Stimulated activated CD8-positive, alpha-beta memory T cell treated with anti-CD3 and anti-CD28 coated beads, Interleukin-7, amount 100 ng/mL, for 48 hours (primary cell): ENCODE measurements around the gene DLX6.

Source experiments
- DNase-seq, 2 donors: peaks; one replicate each; pipeline ENCODE4 v3.0.0-alpha.2; 2020; ENCODE audit warnings: low read depth in 1 of 2; ENCODE audit errors: extremely low read depth in 1 of 2

The DLX6 gene

DNA sequence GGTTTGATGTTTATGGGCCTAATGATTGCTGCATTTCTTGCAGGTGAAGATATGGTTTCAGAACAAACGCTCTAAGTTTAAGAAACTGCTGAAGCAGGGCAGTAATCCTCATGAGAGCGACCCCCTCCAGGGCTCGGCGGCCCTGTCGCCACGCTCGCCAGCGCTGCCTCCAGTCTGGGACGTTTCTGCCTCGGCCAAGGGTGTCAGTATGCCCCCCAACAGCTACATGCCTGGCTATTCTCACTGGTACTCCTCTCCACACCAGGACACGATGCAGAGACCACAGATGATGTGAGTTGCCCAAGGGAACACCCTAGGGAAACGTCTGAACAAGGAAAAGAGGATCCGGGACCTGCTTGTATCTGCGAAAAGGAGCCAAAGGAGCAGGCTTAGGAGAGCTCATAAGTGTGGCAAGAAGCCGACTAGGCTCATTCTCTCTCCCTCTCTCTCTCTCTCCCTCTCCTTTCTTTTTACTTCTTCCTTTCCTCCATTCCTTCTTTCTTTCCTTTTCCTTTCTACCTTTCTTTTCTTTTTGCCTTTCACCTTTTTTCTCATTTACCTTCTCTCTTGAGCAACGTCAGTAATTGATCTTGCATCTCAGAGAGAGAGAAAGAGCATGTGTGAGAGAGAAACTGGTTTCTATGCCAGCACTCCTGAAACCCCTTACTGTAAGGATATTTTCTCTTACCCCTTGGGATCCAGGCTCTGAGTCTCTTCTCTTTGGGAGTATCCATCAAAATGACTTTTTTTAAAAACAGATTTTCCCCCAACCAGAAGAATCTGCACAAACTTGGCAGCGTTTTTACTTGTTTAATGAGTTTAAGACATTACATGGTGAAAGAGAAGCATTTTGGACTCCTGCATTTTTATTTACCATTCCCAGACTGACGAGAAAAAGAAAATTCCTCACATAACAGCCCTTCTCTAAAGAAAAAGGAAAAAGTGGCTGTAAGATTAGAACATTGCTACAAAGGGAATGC, 4.7 kb downstream of the DLX6 start:
- no peak for DNase-seq

DNA sequence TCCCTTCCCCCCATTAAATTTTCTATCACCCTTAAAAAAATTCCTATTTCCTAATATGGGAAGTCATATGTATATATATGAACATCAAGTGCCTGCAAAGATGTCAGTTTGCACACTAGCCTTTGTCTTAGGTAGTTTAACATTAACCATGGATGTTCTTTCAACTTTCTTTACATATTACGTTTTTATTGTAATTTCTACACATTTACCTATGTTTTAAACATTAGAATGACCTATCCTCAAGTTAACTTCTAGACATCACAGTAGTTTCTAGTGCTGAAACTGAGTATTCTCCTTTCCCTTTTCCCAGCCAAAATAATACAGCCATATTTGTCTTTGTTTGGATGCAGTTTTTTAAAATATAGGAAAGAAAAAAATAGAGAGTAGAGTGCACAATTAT, 5.8 kb downstream of the DLX6 start:
- DNase-seq = no peak

DNA sequence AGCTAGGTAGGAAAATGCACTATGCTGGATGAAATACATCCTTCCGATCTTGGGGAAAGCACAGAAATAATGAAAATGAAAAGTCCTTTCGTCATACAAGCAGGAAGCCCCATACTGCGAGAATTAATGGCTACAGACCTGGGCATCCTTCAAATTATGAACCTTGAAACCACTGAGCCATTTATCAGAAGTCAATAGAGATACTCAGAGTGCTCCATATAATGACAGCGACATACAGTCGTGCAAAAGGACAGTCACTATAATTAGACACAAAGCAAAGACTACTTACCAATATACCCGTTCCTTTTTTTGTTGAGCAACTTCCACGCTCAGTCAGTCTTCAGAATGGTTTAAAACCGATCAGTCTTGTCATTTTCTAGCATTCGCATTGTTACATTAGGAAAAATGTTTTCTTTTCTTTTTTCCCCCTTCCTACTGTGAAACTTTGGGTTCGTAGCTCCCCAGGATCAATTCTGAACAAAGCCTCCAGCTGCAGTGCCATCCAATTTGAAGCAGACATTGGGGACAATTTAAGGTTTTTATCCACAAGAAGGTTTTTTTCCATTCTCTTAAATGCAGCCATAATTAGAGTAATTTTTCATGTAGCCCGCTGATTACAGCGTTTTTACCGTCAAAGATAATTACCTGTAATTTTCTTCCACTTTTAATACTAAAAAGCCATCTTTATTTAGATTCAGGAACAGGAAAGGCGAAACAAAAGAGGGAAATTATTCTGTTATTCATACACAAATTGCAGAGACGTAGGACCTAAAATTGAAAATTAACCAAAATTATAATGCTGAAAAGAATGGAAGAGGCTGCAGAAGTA, 6.4 kb downstream of the DLX6 start:
- DNase-seq = no peak

DNA sequence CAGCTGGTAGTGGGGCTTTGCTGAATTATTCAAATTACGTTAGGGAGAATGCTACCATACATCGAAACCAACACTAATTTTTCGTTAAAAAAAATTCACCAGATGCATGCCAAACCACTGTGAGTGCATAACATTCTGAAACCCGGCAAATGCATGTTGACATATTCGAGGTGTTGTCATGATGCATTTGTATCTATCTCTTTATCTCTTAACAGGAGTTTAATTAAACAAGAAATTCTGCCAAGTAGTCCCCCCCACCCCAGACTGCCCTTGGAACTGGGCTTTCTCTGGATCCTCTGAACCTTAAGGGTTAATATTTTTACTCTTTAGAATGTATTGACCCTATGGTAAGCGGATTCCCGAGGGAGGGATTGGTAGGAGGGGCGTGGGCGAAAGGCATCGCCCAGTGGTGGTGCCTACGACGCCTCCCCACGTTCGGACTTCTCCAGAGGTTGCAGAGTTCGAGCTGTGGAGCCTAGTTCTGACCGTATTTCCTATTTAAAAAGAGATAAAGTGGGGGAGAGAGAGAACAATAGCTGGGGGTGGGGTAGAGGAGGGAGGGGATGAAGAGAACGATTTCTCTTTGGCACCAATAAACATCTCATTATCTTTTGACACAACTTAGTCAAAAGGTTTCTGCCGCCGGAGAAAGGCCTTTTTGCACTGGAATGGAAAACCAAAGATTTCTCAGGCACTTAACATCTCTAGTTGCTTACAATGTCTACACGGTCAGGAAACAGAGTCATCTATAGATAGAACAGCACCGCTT, 7.2 kb downstream of the DLX6 start:
- DNase-seq = no peak

DNA sequence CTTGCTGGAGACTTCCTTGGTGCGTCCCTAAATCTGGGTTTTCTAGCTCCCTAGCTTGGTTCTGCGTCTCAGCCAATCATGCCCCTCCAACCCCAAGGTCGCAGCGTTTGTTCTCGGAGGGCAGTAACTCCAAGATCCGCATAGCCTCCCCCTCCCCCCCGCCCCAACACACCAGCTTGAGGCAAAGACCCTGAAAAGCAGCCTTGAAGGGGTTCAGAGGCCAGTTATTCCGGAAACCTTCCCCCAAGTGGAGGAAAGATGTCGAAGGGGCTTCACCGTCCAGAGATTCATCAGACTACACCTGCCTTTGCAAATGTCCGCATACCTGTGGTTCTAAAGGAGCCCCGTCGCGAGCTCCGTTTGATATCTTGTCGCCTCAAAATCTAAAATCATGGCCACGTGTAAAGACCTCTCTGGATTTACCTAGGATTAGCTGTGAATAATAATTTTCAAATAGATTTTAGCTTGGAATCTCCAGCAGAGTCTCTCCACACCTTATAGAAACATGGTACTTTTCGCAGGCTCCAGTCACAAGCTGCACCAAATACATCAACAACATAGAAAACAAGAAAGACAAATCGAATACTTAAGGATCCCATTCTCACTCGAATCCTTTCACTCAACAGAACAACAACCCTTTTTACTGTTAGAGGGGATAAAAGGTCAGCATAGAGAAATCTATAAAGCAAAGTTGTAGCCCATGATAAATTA, 7.9 kb downstream of the DLX6 start:
- DNase-seq = no peak

DNA sequence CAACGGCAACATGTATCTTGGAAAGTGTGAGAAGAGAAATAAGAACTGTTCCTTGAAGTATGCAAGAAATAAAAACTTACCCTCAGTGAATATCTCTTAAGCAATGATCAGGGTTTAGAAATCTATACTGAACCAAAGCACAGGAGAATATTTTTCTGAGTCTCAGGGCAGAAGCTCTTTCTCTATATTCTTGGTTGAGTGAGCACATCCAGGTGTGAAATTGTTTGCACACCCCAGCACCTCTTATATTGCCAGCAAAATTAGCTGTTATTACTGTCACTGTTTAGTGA, 8.4 kb downstream of the DLX6 start:
- DNase-seq = no peak

DNA sequence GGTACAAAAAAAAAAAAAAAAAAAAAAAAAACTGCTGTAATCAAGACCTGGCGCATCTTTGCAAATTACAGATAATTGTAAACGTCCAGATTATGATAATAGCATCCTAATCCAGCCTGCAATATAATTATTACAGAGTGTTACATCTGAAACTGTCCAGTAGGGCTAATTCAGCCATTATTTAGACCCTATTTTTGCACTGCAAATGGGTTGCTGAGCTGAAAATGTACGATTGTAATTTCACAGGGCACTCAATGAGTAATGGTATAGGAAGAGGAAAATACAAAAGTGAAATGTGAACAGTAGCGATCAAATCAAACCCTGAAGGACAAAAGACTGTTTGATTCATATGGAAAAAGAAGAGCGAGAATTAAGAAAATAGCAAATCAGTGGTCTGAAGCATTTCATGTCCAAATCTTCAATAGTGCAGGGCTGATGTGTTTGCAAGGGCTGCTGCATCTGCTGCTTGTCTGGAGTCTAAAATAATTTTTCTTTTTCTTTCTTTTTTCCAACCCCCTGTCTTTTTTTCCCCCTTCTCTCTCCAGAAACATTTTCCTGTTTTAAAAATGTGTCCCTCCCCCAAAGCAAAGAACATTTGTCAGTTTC, 8.9 kb downstream of the DLX6 start:
- no peak for DNase-seq

DNA sequence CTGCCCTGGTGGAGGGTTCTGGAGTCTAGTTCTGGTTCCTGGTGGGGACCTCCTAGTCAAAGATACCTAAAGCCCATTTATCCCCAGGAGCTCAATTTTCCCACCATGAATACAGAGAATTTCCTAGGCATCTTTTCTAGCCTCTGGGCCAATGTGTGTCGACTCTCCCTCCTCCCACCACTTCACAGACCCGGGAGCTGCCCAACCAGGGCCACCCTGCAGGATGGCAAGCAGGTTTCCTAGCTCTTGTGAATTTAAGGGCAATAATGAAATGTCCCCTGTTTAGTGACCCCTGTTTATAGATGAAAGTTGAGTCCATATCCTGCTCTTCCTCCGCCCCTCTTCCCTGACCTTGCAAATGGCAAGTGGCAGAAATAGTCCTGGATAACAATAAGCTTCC, 9.9 kb downstream of the DLX6 start:
- no peak for DNase-seq

DNA sequence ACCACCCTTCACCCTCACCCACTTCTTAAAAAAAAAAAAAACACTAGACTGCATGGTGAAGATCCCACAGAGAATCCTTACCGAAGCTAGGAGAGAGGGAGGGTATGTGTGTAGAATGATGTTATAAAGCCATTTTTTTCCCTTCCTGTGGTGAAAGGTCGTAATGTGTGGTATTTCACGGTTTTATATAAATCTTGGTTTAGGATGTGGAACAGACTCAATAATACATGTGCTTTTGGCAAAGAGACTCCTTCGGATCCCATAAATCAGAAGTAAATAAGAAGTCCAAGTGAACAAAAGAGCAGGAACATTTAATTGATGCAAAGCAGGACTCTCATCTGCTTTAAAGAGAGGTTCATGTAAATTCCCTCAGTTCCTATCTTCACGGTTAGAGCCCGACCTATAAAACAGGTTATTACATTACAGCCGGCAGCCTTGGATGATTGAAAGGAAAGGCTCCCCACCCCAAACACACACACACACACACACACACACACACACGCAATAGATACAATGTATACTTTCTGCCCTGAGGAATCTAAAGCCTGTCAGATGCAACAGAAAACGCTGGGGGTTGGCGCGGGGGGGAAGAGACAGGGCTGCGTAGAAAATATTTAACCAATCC, 10.5 kb downstream of the DLX6 start:
- no peak for DNase-seq

DNA sequence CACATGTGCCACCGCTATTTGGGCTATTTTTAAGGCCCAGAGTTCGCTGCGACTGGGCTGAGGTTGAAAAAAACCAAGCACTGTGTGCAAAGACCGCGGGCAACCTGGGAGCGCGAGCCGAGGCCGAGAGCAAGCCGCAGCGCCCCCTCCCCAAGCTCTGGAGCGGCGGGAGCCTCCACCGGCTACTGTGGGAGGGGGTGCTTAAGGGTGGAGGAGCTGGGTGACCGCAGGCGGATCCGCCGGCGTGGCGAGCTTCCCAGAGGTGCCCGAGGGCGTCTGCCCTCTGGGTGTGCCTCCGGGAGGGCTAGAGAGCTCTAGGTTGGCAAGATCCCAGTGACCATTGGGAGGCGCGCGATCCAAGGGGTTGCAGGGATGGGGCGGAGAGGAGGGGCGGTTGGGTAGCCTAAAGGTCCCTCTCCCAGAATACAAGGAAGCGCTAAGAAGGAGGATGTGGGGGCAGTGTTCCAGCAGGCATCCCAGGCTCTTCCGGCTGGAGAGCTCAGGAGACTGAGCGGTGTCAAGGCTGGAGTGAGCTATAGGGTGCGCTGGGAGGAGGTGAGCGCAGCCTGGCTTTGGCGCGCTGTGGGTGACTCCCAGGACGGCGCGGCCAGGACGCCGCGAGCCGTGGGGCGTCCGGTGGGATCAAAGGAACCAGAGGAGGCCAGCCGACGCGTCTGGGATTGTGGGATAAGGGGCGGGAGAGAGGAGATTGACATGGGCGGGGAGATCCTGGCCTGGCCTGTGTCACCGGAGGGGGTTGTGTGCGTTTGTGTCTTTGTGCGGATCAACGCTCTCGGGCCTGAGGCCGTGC, 11.2 kb downstream of the DLX6 start:
- DNase-seq = no peak

DNA sequence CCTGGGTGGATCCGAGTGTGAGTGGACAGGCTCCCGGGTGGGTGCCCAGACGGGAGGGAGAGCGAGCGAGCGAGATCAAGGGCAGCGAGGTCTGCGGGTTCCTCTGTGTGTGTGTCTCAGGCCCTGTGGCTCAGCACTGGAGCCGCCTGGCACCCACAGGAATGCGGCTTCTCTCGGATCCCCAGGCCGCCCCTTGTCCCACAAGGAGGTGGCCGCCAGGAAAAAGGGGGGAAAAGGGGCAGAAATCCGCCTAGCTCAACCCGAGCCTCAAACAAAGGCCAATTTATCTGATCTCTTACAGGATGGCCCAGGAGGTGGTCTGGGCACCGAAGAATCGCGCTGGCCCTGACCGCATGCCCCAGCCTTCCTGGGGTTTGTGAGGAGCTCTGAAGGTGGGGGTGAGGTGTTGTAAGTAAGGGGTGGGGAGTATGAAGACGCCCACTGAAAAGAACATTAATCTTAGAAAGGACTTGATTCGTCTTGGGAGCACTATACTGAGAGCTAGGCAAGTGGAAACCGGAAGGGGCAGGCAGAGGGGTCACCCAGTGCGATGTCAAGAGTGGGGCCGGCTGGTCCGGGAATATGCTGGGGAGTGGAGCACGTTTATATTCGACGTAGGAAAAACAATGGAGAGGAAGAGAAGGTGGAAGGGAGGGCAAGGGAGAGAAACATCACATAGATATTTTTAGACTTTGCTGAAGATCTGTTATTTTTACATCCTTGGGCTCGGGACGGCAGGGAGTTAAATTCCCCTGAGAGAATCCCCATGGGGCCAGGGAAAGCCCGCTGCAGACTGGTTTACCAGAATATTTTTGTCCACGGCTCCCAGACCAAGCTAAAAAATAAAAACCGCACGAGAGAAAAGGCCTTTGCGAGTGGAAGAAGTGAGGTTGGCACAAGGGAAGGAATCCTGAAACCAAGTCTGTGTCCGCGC, 12.1 kb downstream of the DLX6 start:
- no peak for DNase-seq

DNA sequence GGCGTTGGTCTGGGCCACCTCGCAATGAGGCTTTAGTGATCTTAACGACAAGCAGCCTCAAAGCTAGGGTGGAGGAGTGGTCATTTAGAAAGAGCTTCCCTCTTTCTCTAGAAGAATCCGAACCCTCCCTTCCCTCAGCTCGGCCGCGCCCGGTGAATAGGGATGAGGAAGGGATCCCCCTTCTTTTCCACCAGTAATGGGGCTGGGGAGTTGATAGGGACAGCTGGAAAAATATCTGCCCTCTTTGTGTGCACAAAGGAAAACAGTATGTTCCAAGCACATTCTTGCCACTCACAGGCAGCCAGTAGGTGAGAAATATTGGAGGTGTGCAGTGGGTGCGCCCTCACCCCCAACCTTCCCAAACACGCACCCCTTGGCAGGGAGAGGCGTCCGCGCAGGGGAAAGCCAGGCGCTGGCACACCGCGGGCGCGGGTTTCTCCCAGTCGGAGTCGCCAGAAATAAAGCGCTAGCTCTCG, 12.8 kb downstream of the DLX6 start:
- no peak for DNase-seq

DNA sequence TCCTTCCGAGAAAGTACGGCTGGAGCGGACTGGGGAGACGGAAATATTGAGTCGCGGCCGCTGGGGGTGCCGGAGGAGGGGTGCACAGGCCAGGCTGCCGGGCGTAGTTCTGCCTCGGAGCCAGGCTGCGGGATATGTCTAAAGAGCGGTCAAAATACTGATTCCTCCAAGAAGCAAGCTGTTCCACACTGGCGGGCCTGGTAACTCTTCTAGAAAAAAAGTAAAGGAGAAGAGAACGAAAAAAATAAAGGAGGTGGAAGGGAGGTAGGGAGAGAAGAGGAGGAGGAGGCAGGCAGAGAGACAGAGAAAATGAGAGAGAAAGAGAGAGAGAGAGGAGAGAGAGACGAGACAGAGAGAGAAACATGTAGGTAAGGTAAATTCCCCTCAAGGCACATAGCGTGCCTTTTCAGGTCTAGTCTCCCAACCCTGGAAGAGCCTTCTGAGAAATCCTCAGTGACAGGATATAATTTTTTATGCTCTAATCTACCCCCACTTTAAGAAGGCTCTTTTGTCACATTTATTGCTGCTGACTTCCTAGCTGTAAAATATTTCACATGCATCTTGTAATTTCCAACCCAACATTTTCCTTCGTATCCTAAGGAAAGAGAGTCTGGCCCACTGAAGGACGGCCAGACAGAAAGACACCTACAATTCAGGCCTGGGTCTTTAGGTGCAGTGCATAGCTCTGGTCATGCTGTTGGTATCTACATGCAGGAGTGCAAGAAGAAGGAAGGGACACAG, 13.6 kb downstream of the DLX6 start:
- DNase-seq = no peak

DNA sequence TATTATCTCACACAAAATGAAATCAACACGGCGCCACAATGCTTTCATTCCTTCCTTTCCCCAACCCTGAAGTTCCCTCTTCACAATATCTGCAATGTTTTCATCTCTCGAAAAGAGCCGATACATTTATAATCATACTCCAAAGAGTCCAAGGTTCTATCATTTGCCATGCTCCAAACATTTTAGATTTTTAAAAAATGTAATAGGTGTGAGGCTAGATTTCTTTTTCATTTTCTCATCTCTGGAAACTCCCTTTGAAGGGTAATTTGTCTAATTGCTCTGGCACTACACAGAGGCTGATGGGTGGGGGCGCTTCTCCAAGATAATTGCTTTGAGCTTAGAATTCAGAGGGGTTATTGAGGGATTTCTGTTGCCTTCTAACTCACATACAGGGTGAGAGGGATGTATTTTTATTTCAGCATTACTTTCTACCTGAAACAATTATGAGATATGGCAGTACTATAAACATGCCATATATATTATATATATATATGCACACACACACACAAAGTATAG, 14.4 kb downstream of the DLX6 start:
- DNase-seq = no peak

DNA sequence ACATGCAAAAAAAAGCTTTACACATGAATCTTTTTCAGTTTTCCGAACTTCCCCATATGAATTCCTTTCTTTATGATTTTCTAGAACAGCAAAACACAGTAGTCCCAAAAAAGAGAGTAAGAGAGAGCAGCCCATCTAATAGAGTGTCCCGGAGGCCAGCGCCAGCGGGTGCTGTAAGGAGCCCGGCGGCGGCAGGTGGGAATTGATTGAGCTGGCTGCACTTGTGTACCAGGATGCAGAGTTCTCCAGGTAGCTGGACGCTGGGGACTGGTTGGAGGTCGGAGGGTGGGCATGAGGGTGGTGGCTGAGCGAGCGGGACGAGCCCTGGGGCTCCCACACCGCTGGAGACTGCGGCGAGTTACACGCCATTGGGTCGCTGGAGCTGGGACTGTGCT, 15.2 kb downstream of the DLX6 start:
- no peak for DNase-seq

DNA sequence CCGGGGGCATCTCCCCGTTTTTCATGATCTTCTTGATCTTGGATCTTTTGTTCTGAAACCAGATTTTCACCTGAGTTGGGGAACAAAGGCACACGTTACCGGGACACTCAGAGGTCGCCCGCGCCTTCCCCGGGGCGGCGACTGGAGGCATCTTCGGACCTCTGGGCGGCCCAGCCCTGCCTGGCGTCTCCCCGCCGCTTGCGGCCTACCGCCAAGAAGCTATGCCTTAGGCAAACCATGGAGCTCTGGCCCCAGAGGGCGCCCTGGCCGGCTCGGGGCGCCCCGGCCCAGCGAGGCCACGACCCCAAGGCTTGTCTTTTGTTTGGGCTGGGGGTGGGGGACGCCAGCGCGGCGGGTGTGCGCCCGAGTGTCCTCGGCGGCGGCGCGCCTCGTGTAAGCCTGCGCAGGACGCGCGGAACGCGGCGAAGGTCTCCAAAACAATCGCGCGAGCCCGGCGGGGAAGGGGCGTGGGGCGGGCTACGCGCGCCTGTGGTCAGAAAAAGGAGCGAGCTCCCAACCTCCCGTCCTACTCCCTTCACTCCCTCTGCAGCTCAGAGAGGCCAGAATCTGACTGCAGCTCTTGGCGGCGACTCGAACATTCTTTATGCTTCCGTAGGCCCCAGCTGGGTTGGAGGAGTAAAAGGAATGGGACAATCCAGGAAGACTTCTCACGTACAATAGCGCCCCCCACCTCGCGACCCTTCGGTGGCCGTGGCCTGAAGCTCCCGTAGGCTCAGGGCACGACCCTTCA, 15.8 kb downstream of the DLX6 start:
- no peak for DNase-seq
